ENCODE measurements around the gene FOXC1.

The FOXC1 gene

GRCh38 chr6:1624851-1625781, 15.4 kb downstream of the FOXC1 start:
- no peak for DNase-seq

GRCh38 chr6:1625794-1626435, 16.2 kb downstream of the FOXC1 start:
- no peak for DNase-seq

DNA sequence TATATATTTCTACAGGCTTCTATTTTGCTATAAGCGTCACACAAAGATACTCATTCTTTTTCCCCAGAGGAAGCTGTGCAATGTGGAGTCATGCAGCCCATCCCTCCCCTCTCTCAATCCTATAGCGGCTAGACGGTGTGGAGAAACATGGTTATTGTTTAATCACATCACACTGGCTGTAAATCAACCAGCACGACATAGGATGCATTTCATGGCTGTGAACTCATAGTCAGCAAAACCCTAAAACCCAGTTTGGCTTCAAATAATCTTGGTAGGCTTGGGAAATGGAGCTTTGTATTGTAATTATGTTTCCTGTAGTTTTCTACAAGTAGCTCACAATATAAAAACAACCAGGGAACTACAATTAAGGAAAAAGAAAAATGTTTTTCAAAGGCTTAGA, 16.8 kb downstream of the FOXC1 start:
- DNase-seq, result no peak

GRCh38 chr6:1627827-1628560, 18.3 kb downstream of the FOXC1 start:
- no peak for DNase-seq

DNA sequence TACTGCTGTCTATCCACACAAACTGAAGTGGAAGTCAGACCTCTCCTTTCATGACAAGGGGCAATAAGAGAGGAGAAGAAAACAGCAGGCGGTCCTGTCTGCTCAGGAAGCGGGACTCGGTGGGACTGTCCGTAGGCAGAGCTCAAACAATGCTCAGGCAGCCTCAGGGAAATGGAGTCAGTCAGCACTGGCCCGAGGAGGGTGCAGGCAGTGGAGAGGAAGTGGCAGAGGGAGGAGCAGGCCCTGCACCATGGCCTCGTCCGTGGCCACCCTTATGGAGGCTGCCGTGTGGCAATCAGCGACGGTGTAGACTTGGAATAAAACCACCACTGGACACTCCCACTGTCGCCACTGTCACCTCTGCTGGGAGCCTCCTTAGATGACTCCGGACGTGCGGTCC, 19.6 kb downstream of the FOXC1 start:
- no peak for DNase-seq

GRCh38 chr6:1630212-1630770, 20.6 kb downstream of the FOXC1 start:
- no peak for DNase-seq

DNA sequence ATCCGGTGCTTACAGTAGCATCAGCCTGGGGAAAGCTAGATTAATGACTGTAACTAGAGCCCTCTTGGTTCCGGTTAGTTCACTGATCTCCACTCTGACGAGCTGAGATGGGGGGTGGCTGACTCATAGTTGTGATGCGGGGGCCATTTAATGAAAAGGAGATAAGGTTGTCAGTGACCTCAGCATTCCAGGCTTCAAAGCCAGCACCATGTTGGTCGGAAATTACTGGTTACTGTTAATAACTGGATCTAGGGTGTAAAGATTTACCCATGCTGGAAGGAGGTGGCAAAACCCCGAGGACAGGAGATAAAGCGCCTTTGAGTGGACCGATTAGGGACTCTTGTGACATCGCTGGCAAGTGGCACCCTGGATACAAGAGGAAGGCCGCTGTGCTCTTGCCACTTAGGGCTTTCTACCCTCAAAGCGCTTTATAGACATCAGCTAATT, 21.1 kb downstream of the FOXC1 start:
- no peak for DNase-seq

DNA sequence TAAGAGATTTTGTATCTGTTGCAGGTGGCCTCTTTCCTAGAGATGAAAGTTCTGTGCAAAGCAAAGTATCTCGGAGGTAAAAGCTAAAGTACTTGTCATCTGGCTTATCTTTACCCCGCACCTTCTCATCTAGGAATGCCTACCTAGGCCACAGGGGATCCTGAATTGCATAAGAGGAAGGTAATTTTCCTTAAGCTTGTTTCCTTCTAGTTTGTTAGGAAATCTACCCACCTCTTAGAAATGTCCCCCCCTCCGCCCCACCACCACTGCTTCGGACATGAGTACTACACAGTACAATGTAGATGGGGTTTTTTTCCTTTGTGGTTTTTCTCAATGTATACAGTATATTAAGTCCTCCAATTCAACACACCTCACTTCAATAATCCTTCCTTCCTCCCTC, 21.5 kb downstream of the FOXC1 start:
- DNase-seq, result no peak

DNA sequence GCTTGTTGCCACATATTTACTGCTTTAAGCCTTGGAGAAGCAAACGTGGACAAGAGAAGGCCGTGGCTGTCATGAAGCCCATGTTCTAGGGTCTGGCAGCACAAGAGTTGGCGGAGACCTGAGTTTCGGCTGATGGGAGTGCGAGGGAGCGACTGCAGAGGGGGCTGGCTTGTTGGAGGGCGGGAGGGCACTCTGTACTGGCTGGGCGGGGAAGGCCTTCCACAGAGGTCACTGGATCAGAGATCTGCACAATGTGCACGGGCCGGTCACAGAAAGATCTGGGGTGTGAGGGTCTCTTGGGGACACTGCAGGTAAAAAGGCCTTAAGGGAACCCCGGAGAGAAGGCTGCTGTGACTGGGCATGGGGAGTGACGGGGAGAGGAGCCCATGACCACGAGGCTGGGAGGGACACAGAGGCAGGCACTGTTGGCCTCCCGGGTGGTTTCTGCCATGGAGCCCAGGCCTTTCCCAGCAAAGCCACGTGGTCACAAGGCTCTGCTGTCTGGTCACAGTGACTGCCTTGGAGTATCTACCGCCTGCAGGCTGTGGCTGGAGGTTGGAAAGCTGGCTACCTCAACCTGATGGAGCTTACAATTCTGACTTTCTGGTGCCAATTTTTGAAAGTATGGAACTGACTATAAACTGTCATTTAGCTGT, 23.8 kb downstream of the FOXC1 start:
- DNase-seq, result no peak

DNA sequence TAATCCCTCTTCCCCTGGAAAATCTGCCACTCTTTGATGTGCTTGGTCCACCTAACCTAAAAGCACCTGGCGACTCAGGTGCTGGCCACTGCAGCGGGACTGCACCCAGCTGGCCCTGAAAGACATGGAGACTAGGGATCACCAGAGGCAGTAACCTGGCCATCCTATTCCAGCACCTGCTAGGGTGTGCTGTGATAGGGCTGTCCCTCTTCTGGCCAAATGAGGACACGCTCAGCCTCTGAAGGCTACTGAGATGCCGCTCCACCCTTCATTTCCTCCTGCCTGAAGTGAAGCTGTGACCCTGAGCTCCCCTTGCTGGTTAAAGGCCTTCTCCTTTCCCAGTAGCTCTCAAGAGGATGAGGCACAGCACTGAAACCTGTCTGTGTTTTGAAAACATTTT, 24.4 kb downstream of the FOXC1 start:
- DNase-seq, result no peak

DNA sequence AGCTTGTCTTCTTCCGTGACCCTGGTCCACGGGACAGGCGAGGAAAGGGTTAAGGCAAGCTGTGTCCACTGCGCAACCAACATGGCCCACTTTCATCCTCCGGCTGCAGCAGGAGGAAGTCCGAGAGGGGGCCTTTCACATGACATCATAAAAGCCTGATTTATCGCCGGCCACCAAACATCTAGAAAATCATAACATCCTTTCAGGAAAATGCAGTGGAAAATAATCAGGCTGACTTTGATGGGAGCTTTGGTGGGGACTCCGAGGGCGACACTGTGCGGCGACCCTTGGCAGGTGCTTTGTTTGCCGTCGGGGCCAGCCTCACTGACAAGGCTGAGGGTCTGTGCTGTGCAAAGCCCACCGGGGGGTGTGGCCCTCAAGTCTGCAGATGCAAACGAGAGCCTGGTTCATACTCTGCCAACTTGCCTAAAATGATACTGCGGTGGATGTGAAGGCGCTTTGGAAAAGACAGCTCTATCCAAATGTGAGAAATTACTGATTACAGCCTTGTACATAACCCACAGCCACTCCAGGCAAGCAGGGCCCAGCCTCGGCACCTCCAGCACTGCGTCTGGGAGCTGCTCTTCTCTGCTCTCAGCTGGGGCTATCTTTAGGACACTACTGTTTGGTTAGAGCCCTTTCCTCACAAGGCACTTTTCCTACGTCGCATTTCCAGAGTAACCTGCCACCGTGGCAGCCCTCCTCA, 25.7 kb downstream of the FOXC1 start:
- DNase-seq, result no peak

- no peak for DNase-seq
These were observed 26.6 kb downstream of the FOXC1 start for GRCh38 chr6:1636272-1636825.

DNA sequence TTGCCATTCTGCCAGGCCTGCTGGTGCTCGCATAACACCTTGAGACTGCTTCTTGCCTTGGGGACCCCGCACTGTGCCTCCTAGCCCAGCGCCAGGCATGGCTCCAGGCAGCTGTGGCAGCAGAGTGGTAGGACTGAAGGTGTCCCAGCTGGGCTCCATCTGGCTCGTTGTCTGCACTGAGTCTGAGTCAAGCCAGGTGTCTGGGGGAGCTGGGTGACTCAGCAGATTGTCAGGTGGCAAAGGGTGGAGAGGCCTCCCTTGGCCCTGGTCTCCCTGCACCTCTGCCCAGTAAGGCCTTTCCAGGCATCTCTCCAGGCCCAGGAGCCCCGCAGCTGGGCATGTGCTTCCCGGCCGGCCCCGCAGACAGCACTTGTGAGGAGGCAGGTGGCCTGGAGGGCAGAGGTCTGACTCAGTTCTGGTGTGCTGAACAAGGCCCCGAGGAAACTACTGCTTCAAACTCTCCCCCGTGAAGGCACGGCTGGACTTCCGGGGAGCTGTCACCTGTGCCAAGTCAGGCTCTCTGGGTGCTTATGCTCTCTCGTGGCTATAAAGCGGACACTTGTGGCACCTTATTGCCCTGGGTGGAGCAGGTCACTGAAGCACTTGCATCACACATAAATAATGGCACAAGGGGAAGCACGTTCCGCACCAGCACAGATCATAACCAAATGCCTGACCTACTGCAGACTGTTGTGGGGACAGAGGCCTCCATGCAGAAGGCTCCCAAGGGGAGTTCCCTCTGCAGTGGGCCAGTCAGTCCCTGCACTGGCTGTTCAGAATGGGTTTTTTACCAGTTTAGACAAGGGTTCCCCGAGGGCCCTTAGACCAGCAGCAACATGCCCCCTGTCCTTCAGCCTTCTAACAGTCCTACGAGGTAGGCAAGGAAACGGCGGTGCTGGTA, 27.5 kb downstream of the FOXC1 start:
- DNase-seq, result no peak

GRCh38 chr6:1639430-1639829, 29.7 kb downstream of the FOXC1 start:
- DNase-seq, result no peak

DNA sequence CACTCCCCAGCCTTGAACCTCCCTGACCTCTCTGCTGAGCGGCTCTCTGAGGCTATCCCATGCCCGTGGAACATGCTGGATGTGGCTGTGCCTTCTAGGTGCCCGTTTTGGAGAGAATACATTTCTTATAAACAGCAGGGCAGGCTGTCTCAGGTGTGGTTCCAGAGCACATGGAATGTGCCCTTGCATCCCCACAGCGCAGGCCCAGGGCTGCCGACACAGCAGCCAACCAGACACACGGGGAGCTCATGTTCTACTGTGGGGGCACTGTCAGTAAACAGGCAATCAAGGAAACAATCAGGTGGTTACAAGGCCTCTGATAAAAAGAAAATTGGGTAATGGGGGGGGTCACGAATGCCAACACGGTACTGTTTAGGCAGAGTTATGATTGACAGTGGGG, 30.8 kb downstream of the FOXC1 start:
- no peak for DNase-seq

- DNase-seq, result no peak
These were observed 31.7 kb downstream of the FOXC1 start for GRCh38 chr6:1641343-1641885.

DNA sequence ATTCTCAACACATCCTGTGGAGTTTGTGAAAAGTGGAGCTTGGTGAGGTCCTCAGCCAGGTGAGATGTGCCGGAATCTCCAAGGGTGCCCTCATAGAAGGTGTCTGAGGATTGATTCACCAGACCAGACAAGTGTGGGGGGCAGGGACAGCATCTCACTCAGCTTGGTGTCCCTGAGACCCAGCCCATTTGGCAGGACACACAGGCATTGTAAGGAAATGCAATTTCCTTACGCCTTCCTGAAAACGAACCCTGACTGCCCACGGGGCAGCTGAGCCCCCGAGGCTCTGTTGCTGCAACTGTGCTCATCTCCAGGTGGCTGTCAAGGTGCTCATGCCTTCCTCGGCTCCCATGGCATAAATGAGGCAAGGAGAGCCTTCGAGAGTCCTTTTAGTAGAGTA, 33.4 kb downstream of the FOXC1 start:
- no peak for DNase-seq

DNA sequence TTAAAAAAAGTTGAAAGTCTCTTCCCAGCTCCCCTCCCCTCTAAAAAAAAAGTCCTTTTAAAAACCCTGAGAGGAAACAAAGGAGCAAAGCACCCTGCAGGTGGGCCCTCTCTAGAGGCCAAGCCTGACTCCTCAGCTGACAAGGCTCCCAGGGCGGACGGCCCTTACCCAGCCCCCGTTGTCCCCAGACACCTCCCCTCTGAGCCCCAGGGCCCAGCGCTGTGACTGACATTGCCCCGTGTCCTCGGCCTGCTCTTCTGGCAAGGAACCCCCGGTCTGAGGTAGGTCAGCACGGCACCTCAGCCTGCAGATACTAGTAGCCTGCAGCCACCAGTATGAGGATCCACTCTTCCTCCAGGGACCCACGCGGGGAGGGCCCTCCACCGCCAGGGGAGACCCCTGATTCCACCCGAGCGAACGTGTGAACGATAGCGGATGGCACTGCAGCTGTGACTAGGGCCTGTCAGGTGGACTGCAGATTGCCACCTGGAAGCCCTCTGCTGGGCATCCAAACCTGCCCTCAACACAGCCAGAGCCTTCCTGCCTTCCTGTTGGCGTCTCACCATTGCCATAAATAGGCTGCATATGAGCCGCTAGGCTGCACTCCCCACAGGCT, 34.2 kb downstream of the FOXC1 start:
- DNase-seq, result no peak

DNA sequence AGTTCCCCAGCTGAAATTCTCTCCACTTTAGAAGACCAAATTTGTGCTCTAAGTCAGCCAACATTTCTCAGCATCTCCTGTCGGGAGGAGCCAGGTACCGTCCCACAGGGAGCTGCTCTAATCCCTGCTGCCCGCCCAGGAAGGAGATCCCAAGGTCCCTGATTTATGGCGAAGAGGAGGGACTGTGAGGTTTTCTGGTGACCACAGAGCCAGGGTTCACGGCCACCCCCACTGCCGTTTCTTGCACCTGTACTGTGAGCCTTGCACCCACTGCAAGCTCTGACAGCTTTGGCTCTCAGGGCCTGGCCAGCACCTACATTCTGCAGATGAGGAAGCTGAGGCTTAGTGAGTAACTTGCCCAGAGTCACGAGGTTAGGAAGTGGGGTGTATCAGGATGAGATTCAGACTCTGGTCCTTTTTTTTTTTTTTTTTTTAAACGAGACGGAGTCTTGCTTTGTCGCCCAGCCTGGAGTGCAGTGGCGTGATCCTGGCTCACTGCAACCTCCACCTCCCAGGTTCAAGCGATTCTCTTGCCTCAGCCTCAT, 34.9 kb downstream of the FOXC1 start:
- no peak for DNase-seq
